ENCODE results near the gene CAPN14. TPM values are rescaled to one million over a fixed set of nuclear protein-coding genes. Genes with fewer than 3 reads are reported as not detected.

CAPN14 gene
- total RNA-seq, 1 donor from 2014 or later = 0.27 TPM

Other genes with a start within 250 kb of the CAPN14 start
- 0.50 and 0.90 TPM in 2 replicates for gene GALNT14, start 79.1 kb downstream of the CAPN14 start, total RNA-seq
- gene EHD3, start 16.6 kb upstream of the CAPN14 start, total RNA-seq = 1.6 and 2.0 TPM in 2 replicates
- not detected in 2 replicates for gene XDH, start 197.2 kb upstream of the CAPN14 start, total RNA-seq